GM12875 (cell line): ENCODE measurements around the gene IRF2BPL.

ENCODE experiments used
- H3K4me3 ChIP-seq: one replicate; pipeline ENCODE4 v1.5.1; 2011; ENCODE audit warnings: low read depth, low read length, control low read depth
- TF ChIP-seq, protein P1 (sequence below): IDR thresholded peaks from 2 replicates; pipeline ENCODE4 v1.5.1; 2011; ENCODE audit warnings: low read depth, mild to moderate bottlenecking, control low read depth, inconsistent platforms, low read length, moderate library complexity, borderline replicate concordance; ENCODE audit not compliant: insufficient read depth

Gene IRF2BPL

GRCh38 chr14:77014004-77014604 lies 14.4 kb downstream of the IRF2BPL start:
- no peak overlapping the region for H3K4me3 ChIP-seq

DNA sequence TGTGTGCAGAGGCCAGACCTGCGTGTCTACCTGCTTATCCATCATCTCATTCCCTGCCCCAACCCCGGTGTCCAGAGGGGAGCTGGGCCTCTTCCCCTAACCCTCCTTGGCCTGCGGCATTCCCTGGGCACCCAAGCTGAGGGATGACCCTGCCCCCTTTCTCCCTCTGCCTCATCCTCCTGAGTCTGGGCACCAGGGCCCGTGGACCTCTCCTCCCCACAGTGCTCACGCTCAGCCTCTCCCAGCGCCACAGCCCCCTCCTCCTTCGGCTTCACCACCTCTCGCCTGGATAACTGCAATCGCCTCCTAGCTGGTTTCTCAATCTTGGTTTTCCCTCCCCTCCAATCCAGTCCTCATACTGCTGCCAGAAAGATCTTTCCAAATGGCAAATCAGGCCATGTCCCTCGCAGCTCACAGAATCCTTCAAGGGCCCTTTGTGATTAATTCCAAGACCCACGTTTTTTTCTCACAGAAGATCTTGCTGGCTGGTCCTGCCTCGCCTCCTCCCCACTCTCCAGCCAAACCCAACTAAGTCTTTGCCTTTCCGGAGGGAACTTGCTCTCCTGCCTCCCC lies 16.2 kb downstream of the IRF2BPL start:
- TF ChIP-seq, protein P1, sequence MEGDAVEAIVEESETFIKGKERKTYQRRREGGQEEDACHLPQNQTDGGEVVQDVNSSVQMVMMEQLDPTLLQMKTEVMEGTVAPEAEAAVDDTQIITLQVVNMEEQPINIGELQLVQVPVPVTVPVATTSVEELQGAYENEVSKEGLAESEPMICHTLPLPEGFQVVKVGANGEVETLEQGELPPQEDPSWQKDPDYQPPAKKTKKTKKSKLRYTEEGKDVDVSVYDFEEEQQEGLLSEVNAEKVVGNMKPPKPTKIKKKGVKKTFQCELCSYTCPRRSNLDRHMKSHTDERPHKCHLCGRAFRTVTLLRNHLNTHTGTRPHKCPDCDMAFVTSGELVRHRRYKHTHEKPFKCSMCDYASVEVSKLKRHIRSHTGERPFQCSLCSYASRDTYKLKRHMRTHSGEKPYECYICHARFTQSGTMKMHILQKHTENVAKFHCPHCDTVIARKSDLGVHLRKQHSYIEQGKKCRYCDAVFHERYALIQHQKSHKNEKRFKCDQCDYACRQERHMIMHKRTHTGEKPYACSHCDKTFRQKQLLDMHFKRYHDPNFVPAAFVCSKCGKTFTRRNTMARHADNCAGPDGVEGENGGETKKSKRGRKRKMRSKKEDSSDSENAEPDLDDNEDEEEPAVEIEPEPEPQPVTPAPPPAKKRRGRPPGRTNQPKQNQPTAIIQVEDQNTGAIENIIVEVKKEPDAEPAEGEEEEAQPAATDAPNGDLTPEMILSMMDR: no peak
- no peak overlapping the region for H3K4me3 ChIP-seq

More at GRCh38 chr14:77014004-77014604, 14.4 kb downstream of the IRF2BPL start:
- TF ChIP-seq, protein P1: no peak

GRCh38 chr14:77011245-77011644 lies 17.3 kb downstream of the IRF2BPL start:
- TF ChIP-seq, protein P1: no peak
- no peak overlapping the region for H3K4me3 ChIP-seq

DNA sequence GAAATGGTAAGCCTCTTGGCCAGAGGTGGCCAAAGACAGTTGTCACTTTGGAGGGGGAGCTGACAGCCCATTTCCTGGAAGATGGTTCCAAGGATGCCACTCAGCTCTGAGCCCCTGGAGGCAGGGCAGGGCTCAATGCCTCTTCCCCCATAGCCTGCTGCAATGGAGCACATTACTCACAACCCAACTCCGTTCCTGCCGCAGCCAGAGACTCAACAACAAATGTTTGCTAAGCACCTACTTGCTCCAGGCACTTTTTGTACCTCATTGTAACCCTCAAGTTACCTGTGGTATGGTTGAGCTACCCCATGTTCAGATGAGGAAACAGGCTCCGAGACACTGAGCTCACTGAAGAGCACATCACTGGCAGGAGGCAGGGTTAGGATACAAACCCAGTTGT lies 19.5 kb downstream of the IRF2BPL start:
- TF ChIP-seq, protein P1: no peak
- H3K4me3 ChIP-seq: no peak overlapping the region

DNA sequence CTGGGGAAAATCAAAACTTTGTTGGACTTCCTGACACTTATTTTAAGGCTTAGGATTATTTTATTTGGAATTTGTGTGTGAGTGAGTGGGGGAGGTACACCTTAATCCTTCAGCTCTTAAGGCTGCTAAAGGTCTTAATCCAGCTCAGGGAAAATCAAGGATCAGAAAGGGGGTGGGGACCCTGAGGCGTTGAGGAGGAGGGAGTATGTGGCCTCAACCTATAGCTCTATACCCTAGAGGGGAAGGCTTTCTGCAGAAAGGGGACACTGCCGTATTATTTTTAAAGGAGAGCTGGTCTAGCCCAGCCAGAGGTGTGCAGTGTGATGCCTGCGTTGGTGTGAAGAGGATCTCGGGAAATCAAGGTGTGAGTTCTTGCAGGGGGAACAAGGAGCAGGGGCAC lies 20.0 kb downstream of the IRF2BPL start:
- TF ChIP-seq, protein P1: no peak
- no peak overlapping the region for H3K4me3 ChIP-seq

GRCh38 chr14:77007975-77008421 lies 20.5 kb downstream of the IRF2BPL start:
- no peak overlapping the region for H3K4me3 ChIP-seq
- TF ChIP-seq, protein P1: no peak
